SU-DHL-6 (cell line): ENCODE measurements around the gene SFSWAP.

Experiments
- H2AFZ ChIP-seq: fragments of 200-600 bp; sonication (generic); 2 replicates; pipeline ENCODE4 v1.6.1; 2014; ENCODE audit warnings: low read depth, mild to moderate bottlenecking, moderate library complexity, mixed read lengths, antibody characterized with exemption, low read length; ENCODE audit not compliant: severe bottlenecking
- H3F3A ChIP-seq: fragments of 200-600 bp; shearing (Covaris generic); 2 replicates; pipeline ENCODE4 v1.6.0; 2016; ENCODE audit warnings: antibody characterized with exemption, mild to moderate bottlenecking; ENCODE audit not compliant: insufficient read depth
- H3K27ac ChIP-seq: fragments of 200-600 bp; sonication (generic); 2 replicates; pipeline ENCODE4 v1.5.1; 2016; ENCODE audit warnings: low read depth, mild to moderate bottlenecking, low read length, moderate library complexity, mixed read lengths
- H3K27me3 ChIP-seq: fragments of 200-600 bp; sonication (generic), shearing (Covaris generic); 2 replicates; pipeline ENCODE4 v1.6.0; 2014; ENCODE audit warnings: mild to moderate bottlenecking, low read length
- H3K36me3 ChIP-seq: fragments of 200-600 bp; sonication (generic); 2 replicates; pipeline ENCODE4 v1.6.1; 2014; ENCODE audit warnings: mild to moderate bottlenecking, low read length, mixed read lengths
- H3K4me2 ChIP-seq: fragments of 300-600, 200-600 bp; shearing (Covaris generic), sonication (generic); 2 replicates; pipeline ENCODE4 v1.6.0; 2014; ENCODE audit warnings: low read length, low read depth, mild to moderate bottlenecking; ENCODE audit not compliant: poor library complexity, severe bottlenecking
- H3K4me3 ChIP-seq: fragments of 200-600 bp; sonication (generic); 2 replicates; pipeline ENCODE4 v1.5.1; 2014; ENCODE audit warnings: antibody characterized with exemption, low read length, mild to moderate bottlenecking, mixed read lengths; ENCODE audit not compliant: insufficient read depth, poor library complexity, severe bottlenecking
- H3K79me2 ChIP-seq: fragments of 200-600 bp; sonication (generic); 2 replicates; pipeline ENCODE4 v1.6.1; 2014; ENCODE audit warnings: mild to moderate bottlenecking, low read length, moderate library complexity; ENCODE audit not compliant: insufficient read depth
- H3K9ac ChIP-seq: fragments of 200-600 bp; sonication (generic); 2 replicates; pipeline ENCODE4 v1.7.0; 2014; ENCODE audit warnings: mild to moderate bottlenecking, low read length
- H3K9me2 ChIP-seq: fragments of 200-600 bp; sonication (generic); replicated peaks from 2 replicates; pipeline ENCODE4 v1.6.1; 2014; ENCODE audit warnings: low read length; ENCODE audit not compliant: insufficient read depth
- H3K9me3 ChIP-seq: fragments of 200-600 bp; sonication (generic); 2 replicates; pipeline ENCODE4 v1.6.1; 2014; ENCODE audit warnings: low read length, mixed read lengths; ENCODE audit not compliant: insufficient read depth
- H4K20me1 ChIP-seq: fragments of 200-600 bp; sonication (generic); 2 replicates; pipeline ENCODE4 v1.6.1; 2014; ENCODE audit warnings: low read depth, mild to moderate bottlenecking, antibody characterized with exemption, low read length, moderate library complexity, mixed read lengths
- CTCF ChIP-seq: fragments of 200-600 bp; sonication (generic); IDR thresholded peaks from one replicate; pipeline ENCODE4 v1.5.1; 2017; ENCODE audit warnings: antibody characterized with exemption, mild to moderate bottlenecking, low read length, moderate library complexity; ENCODE audit not compliant: insufficient read depth, poor library complexity, severe bottlenecking
- EZH2phosphoT487 ChIP-seq: fragments of 200-600 bp; sonication (generic), shearing (Covaris generic); conservative IDR thresholded peaks from 2 replicates; pipeline ENCODE4 v1.6.1; 2018; ENCODE audit warnings: mild to moderate bottlenecking, antibody characterized with exemption, low read length, moderate library complexity, mixed read lengths

SFSWAP gene

GRCh38 chr12:131799195-131799594 is 88.3 kb downstream of the SFSWAP start:
- Histone ChIP-seq H3K9me2 (no peaks in the 10 kb centered on the region), H3K36me3 (no peaks in the 10 kb centered on the region), H3K4me2 (no peak overlapping the region), H3K4me3 (no peak overlapping the region), H3K27ac (no peak overlapping the region), H2AFZ (no peak overlapping the region), H3K9ac (no peak overlapping the region), H3F3A (no peaks in the 10 kb centered on the region), H3K27me3 (no peaks in the 10 kb centered on the region), H3K9me3 (no peaks in the 10 kb centered on the region), H3K79me2 (no peaks in the 10 kb centered on the region), H4K20me1 (no peaks in the 10 kb centered on the region)
- TF ChIP-seq CTCF: no peak

- no peak overlapping the region for H3K9ac ChIP-seq
- no peaks in the 10 kb centered on the region for H3K9me2 ChIP-seq
- H3K4me3 ChIP-seq: no peak overlapping the region
- H4K20me1 ChIP-seq: no peaks in the 10 kb centered on the region
- H2AFZ ChIP-seq: no peak overlapping the region
- H3K4me2 ChIP-seq: no peak overlapping the region
- no peaks in the 10 kb centered on the region for H3K79me2 ChIP-seq
- no peaks in the 10 kb centered on the region for H3K36me3 ChIP-seq
- TF ChIP-seq EZH2phosphoT487: no peak
- TF ChIP-seq CTCF: no peak
- H3K9me3 ChIP-seq: no peaks in the 10 kb centered on the region
- no peaks in the 10 kb centered on the region for H3K27me3 ChIP-seq
- no peak overlapping the region for H3K27ac ChIP-seq
- H3F3A ChIP-seq: no peaks in the 10 kb centered on the region
Observed at GRCh38 chr12:131799828-131800593, 89.1 kb downstream of the SFSWAP start.

GRCh38 chr12:131800594-131801135 is 89.8 kb downstream of the SFSWAP start:
- H3K27me3 ChIP-seq: no peaks in the 10 kb centered on the region
- H3K27ac ChIP-seq: no peak overlapping the region
- H3K36me3 ChIP-seq: no peaks in the 10 kb centered on the region
- no peak overlapping the region for H3K9ac ChIP-seq
- no peaks in the 10 kb centered on the region for H3F3A ChIP-seq
- no peaks in the 10 kb centered on the region for H4K20me1 ChIP-seq
- no peak overlapping the region for H3K4me2 ChIP-seq
- no peaks in the 10 kb centered on the region for H3K9me2 ChIP-seq
- no peaks in the 10 kb centered on the region for H3K79me2 ChIP-seq
- TF ChIP-seq CTCF (no peak), EZH2phosphoT487 (no peak)
- H3K9me3 ChIP-seq: no peaks in the 10 kb centered on the region
- no peak overlapping the region for H3K4me3 ChIP-seq
- no peak overlapping the region for H2AFZ ChIP-seq
